ENCODE data around the gene CDNF. TPM values are rescaled to one million over a fixed set of nuclear protein-coding genes. Genes with fewer than 3 reads are reported as not detected.
A peak's percentile ranks its signal among the peaks of the same experiment; 100 is the strongest.
"Not testable (repeated sequence)": the region's sequence is repeated elsewhere in the genome, so short reads cannot be mapped to it uniquely, and the experiment has no call there.

The CDNF gene
- total and polyA plus RNA-seq, 2 donors, result 1.0 to 3.6 TPM

DNA sequence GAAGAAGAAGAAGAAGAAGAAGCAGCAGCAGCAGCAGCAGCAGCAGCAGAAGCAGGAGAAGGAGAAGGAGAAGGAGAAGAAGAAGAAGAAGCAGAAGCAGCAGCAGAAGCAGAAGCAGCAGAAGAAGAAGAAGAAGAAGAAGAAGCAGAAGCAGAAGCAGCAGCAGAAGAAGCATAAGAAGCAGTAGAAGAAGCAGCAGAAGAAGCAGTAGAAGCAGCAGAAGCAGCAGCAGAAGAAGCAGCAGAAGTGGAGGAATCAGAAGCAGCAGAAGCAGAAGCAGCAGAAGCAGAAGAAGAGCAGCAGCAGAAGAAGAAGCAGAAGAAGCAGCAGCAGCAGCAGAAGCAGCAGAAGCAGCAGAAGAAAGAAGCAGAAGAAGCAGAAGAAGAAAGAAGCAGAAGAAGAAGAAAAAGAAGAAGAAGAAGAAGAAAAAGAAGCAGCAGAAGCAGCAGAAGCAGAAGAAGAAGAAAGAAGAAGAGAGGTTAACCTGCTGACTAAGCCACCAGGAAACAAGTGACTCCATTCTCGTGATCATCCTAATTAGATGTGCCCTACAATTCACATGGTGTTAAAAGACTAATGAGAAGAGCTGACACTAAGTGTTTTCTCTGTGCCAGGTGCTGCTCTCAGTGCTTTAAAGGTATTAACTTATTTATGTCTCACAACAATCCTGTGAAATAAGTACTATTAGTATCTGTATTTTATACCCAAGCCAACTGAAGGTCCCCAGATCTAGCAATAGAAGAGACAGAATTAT is 11.6 kb downstream of the CDNF start:
- Histone ChIP-seq H3K27me3 (ENCODE audit: control insufficient read depth in 2 of 2, insufficient read depth in 1 of 2, low read length in 1 of 2) (no peaks in the 10 kb centered on the region), H3K4me1 (ENCODE audit: control insufficient read depth in 2 of 2, insufficient read depth in 2 of 2, low read length in 2 of 2) (no peaks in the 10 kb centered on the region), H3K27ac (ENCODE audit: low read depth in 1 of 2, low read length in 1 of 2) (no peak overlapping the region), H3K9me3 (ENCODE audit: control insufficient read depth in 2 of 2, insufficient read depth in 1 of 2, low read length in 1 of 2) (no peaks in the 10 kb centered on the region), H3K4me3 (ENCODE audit: low read length in 2 of 2) (no peak overlapping the region), H3K36me3 (ENCODE audit: control insufficient read depth in 2 of 2, insufficient read depth in 2 of 2, low read length in 1 of 2) (no peaks in the 10 kb centered on the region)
- DNase-seq (ENCODE audit: low read depth in 6 of 9, low spot score in 9 of 9), result no peak
- 64% methylated on average over 1 of the region's 1 CpG for WGBS

DNA sequence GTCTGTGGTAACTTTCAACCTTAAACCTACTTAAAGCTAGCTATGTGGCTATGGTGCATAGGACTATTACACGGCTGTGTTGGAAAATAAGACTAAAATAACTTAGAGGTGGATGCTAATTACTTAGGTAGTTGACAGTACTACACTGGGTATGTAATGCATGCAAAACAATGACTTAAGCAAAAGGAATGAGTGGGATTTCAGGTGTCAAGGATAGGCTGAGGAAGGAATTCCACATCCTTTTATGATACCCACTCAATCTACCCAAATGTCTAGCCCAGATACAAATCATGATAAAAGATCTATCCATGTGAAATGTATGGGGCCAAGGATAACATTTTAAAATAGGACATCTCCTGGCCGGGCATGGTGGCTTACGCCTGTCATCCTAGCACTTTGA is 13.9 kb downstream of the CDNF start:
- no peak for DNase-seq (ENCODE audit: low read depth in 6 of 9, low spot score in 9 of 9)
- no peaks in the 10 kb centered on the region for H3K36me3 ChIP-seq (ENCODE audit: control insufficient read depth in 2 of 2, insufficient read depth in 2 of 2, low read length in 1 of 2)
- no peaks in the 10 kb centered on the region for H3K4me1 ChIP-seq (ENCODE audit: control insufficient read depth in 2 of 2, insufficient read depth in 2 of 2, low read length in 2 of 2)
- H3K9me3 ChIP-seq (ENCODE audit: control insufficient read depth in 2 of 2, insufficient read depth in 1 of 2, low read length in 1 of 2), result no peaks in the 10 kb centered on the region
- 98% methylated on average over 3 of the region's 3 CpGs for WGBS
- no peak overlapping the region for H3K4me3 ChIP-seq (ENCODE audit: low read length in 2 of 2)
- no peak overlapping the region for H3K27ac ChIP-seq (ENCODE audit: low read depth in 1 of 2, low read length in 1 of 2)
- no peaks in the 10 kb centered on the region for H3K27me3 ChIP-seq (ENCODE audit: control insufficient read depth in 2 of 2, insufficient read depth in 1 of 2, low read length in 1 of 2)

DNA sequence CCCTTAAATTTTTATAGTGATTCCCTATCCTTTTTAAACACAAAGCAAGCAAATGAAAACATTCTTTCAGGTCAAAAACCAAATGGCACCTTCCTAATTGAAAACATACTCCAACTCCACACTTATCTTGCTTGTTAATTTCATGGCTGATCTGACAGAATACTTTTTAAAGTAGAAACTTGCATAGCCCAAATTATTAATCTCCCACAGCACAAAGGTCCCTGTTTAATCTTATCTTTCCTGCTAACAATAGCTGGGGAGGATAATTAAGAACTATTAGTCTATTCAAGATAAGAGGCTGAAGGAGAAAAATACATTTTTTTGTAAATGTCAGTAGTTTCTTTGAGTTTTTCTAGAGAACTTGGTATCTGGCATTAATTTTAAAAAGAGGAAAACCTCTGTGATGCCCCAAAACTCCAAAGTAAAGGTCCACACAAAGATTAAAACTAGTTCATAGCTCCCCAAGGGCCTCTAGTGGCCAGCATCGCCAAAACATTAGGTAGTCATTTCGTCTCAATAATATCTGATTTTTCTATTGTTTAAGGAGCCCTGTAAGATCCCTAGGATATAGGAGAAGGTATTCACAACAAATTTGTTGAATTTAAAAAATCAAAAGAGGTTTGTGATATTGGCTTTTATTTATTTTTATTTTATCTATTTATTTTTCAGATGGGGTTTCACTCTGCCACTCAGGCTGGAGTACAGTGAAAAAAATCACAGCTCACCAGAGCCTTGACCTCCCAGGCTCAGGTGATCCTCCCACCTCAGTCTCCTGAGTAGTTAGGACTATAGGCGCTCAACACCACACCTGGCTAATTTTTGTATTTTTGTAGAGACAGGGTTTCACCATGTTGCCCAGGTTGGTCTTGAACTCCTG is 14.7 kb downstream of the CDNF start:
- Histone ChIP-seq H3K9me3 (ENCODE audit: control insufficient read depth in 2 of 2, insufficient read depth in 1 of 2, low read length in 1 of 2) (no peaks in the 10 kb centered on the region), H3K27me3 (ENCODE audit: control insufficient read depth in 2 of 2, insufficient read depth in 1 of 2, low read length in 1 of 2) (no peaks in the 10 kb centered on the region), H3K4me3 (ENCODE audit: low read length in 2 of 2) (no peak overlapping the region), H3K4me1 (ENCODE audit: control insufficient read depth in 2 of 2, insufficient read depth in 2 of 2, low read length in 2 of 2) (no peaks in the 10 kb centered on the region), H3K27ac (ENCODE audit: low read depth in 1 of 2, low read length in 1 of 2) (no peak overlapping the region), H3K36me3 (ENCODE audit: control insufficient read depth in 2 of 2, insufficient read depth in 2 of 2, low read length in 1 of 2) (no peaks in the 10 kb centered on the region)
- WGBS, result 43% methylated on average over 3 of the region's 3 CpGs
- DNase-seq (ENCODE audit: low read depth in 6 of 9, low spot score in 9 of 9), result peak in 1 of 9 donors; percentile 36

DNA sequence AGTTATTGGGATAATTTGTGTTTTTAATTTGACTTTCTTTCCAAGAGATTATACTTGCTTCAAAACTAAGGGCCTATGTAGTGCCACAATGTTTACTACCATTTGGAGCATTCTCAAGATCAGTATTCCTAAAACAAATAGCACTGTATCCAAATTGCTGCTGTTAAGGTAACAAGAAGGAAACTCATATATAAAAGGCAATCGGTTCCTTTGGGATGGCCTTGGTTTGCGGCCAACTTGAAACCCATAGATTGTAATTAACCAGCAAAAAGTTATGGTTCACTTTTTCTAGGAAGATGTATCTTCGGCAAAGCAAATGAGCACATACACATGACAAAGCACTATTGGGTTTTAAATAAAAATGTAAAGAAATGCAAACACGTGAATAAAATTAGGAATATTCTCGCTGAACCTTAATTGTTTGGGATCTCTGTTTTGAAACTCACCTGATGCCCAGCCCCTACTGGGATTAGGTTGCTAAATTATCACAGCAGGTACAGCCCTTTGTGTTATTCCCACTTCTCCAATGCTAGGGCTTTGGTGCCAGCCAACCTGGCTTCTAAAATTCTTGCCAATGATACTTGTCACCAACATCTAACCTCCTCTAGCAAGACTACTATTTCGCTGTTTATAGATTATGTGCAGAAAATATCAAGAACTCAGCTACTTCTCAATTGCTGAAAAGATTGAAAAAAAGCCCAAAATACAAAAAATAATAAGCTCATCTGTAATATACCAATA is 16.0 kb downstream of the CDNF start:
- Histone ChIP-seq H3K9me3 (ENCODE audit: control insufficient read depth in 2 of 2, insufficient read depth in 1 of 2, low read length in 1 of 2) (no peaks in the 10 kb centered on the region), H3K27ac (ENCODE audit: low read depth in 1 of 2, low read length in 1 of 2) (no peak overlapping the region), H3K4me3 (ENCODE audit: low read length in 2 of 2) (no peak overlapping the region), H3K4me1 (ENCODE audit: control insufficient read depth in 2 of 2, insufficient read depth in 2 of 2, low read length in 2 of 2) (no peaks in the 10 kb centered on the region), H3K27me3 (ENCODE audit: control insufficient read depth in 2 of 2, insufficient read depth in 1 of 2, low read length in 1 of 2) (no peaks in the 10 kb centered on the region), H3K36me3 (ENCODE audit: control insufficient read depth in 2 of 2, insufficient read depth in 2 of 2, low read length in 1 of 2) (no peaks in the 10 kb centered on the region)
- WGBS, result 88% methylated on average over 6 of the region's 6 CpGs
- DNase-seq (ENCODE audit: low read depth in 6 of 9, low spot score in 9 of 9), result no peak

DNA sequence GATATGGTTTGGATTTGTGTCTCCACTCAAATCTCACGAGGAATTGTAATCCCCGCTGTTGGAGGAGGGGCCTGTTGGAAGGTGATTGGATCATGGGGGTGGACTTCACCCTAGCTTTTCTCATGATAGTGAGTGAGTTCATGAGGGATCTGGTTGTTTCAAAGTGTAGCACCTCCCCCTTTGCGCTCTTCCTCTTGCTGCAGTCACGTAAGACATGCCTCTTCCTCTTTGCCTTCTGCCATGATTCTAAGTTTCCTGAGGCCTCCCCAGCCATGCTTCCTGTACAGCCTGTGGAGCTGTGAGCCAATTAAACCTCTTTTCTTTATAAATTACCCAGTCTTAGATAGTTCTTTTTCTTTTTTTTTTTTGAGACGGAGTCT is 17.1 kb downstream of the CDNF start:
- WGBS, result 94% methylated on average over 5 of the region's 5 CpGs

DNA sequence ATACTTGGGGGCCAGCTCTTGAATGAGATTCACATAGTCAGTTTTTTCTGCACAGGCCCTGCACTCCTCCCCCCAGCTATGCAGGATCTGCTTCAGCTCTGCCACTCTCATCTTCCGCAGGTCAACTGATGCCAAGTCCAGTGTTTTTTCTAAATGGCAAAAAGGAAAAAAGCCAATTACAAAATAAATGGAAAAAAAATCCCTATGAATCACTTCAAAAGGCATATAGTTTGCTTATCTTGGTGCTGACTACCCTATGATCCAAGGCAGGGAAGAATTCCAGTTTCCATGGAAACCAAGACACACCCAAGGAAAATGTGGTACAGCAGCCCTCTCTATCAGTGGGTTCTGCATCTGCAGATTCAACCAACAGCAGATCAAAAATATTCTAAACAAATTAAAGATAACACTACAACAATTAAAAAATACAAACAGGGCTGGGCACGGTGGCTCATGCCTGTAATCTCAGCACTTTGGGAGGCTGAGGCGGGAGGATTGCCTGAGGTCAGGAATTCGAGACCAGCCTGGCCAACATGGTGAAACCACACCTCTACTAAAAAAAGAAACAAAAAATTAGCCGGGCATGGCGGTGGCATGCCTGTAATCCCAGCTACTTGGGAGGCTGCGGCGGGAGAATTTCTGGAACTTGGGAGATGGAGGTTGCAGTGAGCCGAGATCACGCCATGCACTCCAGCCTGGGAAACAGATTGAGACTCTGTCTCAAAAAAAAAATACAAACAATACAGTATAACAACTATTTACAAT is 17.6 kb downstream of the CDNF start:
- 98% methylated on average over 10 of the region's 10 CpGs for WGBS
- Histone ChIP-seq H3K4me1 (ENCODE audit: control insufficient read depth in 2 of 2, insufficient read depth in 2 of 2, low read length in 2 of 2) (no peaks in the 10 kb centered on the region), H3K36me3 (ENCODE audit: control insufficient read depth in 2 of 2, insufficient read depth in 2 of 2, low read length in 1 of 2) (no peaks in the 10 kb centered on the region), H3K4me3 (ENCODE audit: low read length in 2 of 2) (no peak overlapping the region), H3K27ac (ENCODE audit: low read depth in 1 of 2, low read length in 1 of 2) (no peak overlapping the region), H3K9me3 (ENCODE audit: control insufficient read depth in 2 of 2, insufficient read depth in 1 of 2, low read length in 1 of 2) (no peaks in the 10 kb centered on the region), H3K27me3 (ENCODE audit: control insufficient read depth in 2 of 2, insufficient read depth in 1 of 2, low read length in 1 of 2) (no peaks in the 10 kb centered on the region)
- no peak for DNase-seq (ENCODE audit: low read depth in 6 of 9, low spot score in 9 of 9)

More for the DNA sequence above, 17.1 kb downstream of the CDNF start:
- no peaks in the 10 kb centered on the region for H3K27me3 ChIP-seq (ENCODE audit: control insufficient read depth in 2 of 2, insufficient read depth in 1 of 2, low read length in 1 of 2)
- H3K4me1 ChIP-seq (ENCODE audit: control insufficient read depth in 2 of 2, insufficient read depth in 2 of 2, low read length in 2 of 2), result no peaks in the 10 kb centered on the region
- no peak for DNase-seq (ENCODE audit: low read depth in 6 of 9, low spot score in 9 of 9)
- no peaks in the 10 kb centered on the region for H3K9me3 ChIP-seq (ENCODE audit: control insufficient read depth in 2 of 2, insufficient read depth in 1 of 2, low read length in 1 of 2)
- no peaks in the 10 kb centered on the region for H3K36me3 ChIP-seq (ENCODE audit: control insufficient read depth in 2 of 2, insufficient read depth in 2 of 2, low read length in 1 of 2)
- H3K27ac ChIP-seq (ENCODE audit: low read depth in 1 of 2, low read length in 1 of 2), result no peak overlapping the region
- no peak overlapping the region for H3K4me3 ChIP-seq (ENCODE audit: low read length in 2 of 2)

DNA sequence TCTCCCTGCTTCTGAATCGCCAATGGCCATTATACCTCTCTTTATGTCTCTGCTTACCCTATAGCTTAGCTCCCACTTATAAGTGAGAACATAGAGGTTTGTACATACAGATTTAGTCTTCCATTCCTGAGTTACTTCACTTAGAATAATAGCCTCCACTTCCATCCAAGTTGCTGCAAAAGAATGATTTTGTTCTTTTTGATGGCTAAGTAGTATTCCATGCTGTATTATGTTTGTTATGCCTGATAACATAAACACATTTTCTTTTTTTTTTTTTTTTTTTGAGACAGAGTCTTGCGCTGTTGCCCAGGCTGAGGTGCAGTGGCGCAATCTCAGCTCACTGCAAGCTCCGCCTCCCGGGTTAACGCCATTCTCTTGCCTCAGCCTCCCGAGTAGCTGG is 21.1 kb downstream of the CDNF start:
- H3K27ac ChIP-seq (ENCODE audit: low read depth in 1 of 2, low read length in 1 of 2); H3K9me3 ChIP-seq (ENCODE audit: control insufficient read depth in 2 of 2, insufficient read depth in 1 of 2, low read length in 1 of 2); H3K4me3 ChIP-seq (ENCODE audit: low read length in 2 of 2); H3K27me3 ChIP-seq (ENCODE audit: control insufficient read depth in 2 of 2, insufficient read depth in 1 of 2, low read length in 1 of 2); DNase-seq (ENCODE audit: low read depth in 6 of 9, low spot score in 9 of 9); H3K36me3 ChIP-seq (ENCODE audit: control insufficient read depth in 2 of 2, insufficient read depth in 2 of 2, low read length in 1 of 2); H3K4me1 ChIP-seq (ENCODE audit: control insufficient read depth in 2 of 2, insufficient read depth in 2 of 2, low read length in 2 of 2): not testable (repeated sequence)
- over 99% methylated on average over 7 of the region's 7 CpGs for WGBS

DNA sequence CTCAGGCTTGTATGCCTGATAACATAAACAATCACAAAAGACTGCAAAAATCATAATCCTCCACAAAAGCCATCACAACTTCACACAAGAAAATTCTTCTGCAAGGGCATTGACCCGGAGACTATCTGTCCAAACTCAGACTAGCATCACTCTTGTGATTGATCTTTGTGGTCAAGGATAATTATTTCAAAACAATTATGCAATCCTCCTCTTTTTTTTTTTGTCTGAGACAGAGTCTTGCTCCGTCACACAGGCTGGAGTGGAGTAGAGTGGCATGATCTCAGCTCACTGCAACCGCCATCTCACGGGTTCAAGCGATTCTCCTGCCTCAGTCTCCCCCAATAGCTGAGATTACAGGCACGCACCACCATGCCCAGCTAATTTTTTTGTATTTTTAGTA is 22.2 kb downstream of the CDNF start:
- 93% methylated on average over 6 of the region's 6 CpGs for WGBS
- H3K9me3 ChIP-seq (ENCODE audit: control insufficient read depth in 2 of 2, insufficient read depth in 1 of 2, low read length in 1 of 2), result no peaks in the 10 kb centered on the region
- no peaks in the 10 kb centered on the region for H3K27me3 ChIP-seq (ENCODE audit: control insufficient read depth in 2 of 2, insufficient read depth in 1 of 2, low read length in 1 of 2)
- no peaks in the 10 kb centered on the region for H3K36me3 ChIP-seq (ENCODE audit: control insufficient read depth in 2 of 2, insufficient read depth in 2 of 2, low read length in 1 of 2)
- H3K4me3 ChIP-seq (ENCODE audit: low read length in 2 of 2), result no peak overlapping the region
- no peak for DNase-seq (ENCODE audit: low read depth in 6 of 9, low spot score in 9 of 9)
- no peaks in the 10 kb centered on the region for H3K4me1 ChIP-seq (ENCODE audit: control insufficient read depth in 2 of 2, insufficient read depth in 2 of 2, low read length in 2 of 2)
- H3K27ac ChIP-seq (ENCODE audit: low read depth in 1 of 2, low read length in 1 of 2), result no peak overlapping the region

Data from thymus (tissue), 11 donors.